ENCODE measurements around the gene PCSK7. TPM values are rescaled to one million over a fixed set of nuclear protein-coding genes. Genes with fewer than 3 reads are reported as not detected.
A peak's percentile ranks its signal among the peaks of the same experiment; 100 is the strongest.

Gene PCSK7
- total and polyA plus RNA-seq, 9 donors: 14.5 to 67.7 (median 31.1) TPM

GRCh38 chr11:117199916-117200812 is 31.7 kb downstream of the PCSK7 start:
- 8 to 13% (median 12%) methylated on average over 13 of the region's 13 CpGs for WGBS, 3 donors
- TF ChIP-seq POLR2A (IDR thresholded peaks at IDR 0.05) (no peak), EP300 (IDR thresholded peaks at IDR 0.05) (no peak), CTCF (IDR thresholded peaks at IDR 0.05) (no peak)
- no peaks in the 10 kb centered on the region for H3K9me3 ChIP-seq
- H3K36me3 ChIP-seq: no peaks in the 10 kb centered on the region
- peak overlapping the region; percentile 50 to 86 for H3K27ac ChIP-seq
- intact Hi-C loops (cut with DNase I): loop anchor here in 1 of 4 donors (2.0 kb wide), 1 partner anchor 17 kb away; no protein-coding TSS in a partner anchor
- peak overlapping the region; percentile 45 for H3K4me3 ChIP-seq
- H3K27me3 ChIP-seq: no peaks in the 10 kb centered on the region
- peak in 1 of 5 donors; percentile 34 for DNase-seq
- H3K4me1 ChIP-seq (ENCODE audit: insufficient read depth): peaks cover 42% of the 10 kb centered on the region

- peak; percentile 86 to 92 (median 88) for DNase-seq
- Histone ChIP-seq H3K27me3 (no peaks in the 10 kb centered on the region), H3K9me3 (no peaks in the 10 kb centered on the region), H3K4me1 (ENCODE audit: insufficient read depth) (peaks cover 39% of the 10 kb centered on the region), H3K27ac (peak within 1 kb of the TSS; percentile 66 to 86), H3K4me3 (peak within 1 kb of the TSS; percentile 45), H3K36me3 (no peaks in the 10 kb centered on the region)
- intact Hi-C loops (cut with DNase I): loop anchor here in 1 of 4 donors (2.0 kb wide), 1 partner anchor 18 kb away; no protein-coding TSS in a partner anchor
- TF ChIP-seq CTCF (IDR thresholded peaks at IDR 0.05) (no peak), POLR2A (IDR thresholded peaks at IDR 0.05) (peak; percentile 57), EP300 (IDR thresholded peaks at IDR 0.05) (peak; percentile 31)
- 3 to 9% (median 6%) methylated on average over 32 to 34 of the region's 34 CpGs for WGBS, 3 donors
These were observed 32.6 kb downstream of the PCSK7 start, which contains the start of gene TAGLN for GRCh38 chr11:117199053-117199915. Gene TAGLN, plus strand, starts transcription at chr11:117199370. Its CDS starts 3,644 bp downstream, at chr11:117203014.

GRCh38 chr11:117198613-117199012 is 33.3 kb downstream of the PCSK7 start:
- Histone ChIP-seq H3K27ac (peak overlapping the region; percentile 66 to 86), H3K36me3 (no peaks in the 10 kb centered on the region), H3K4me1 (ENCODE audit: insufficient read depth) (peaks cover 32% of the 10 kb centered on the region), H3K4me3 (peak overlapping the region; percentile 45), H3K27me3 (no peaks in the 10 kb centered on the region), H3K9me3 (no peaks in the 10 kb centered on the region)
- DNase-seq: peak in 1 of 5 donors; percentile 28
- TF ChIP-seq CTCF (IDR thresholded peaks at IDR 0.05) (no peak), POLR2A (IDR thresholded peaks at IDR 0.05) (no peak), EP300 (IDR thresholded peaks at IDR 0.05) (no peak)
- intact Hi-C loops (cut with DNase I): loop anchor here in 1 of 4 donors (2.0 kb wide), 1 partner anchor 18 kb away; no protein-coding TSS in a partner anchor
- WGBS, 3 donors: 26 to 40% (median 39%) methylated on average over 4 of the region's 4 CpGs
